ENCODE measurements around the gene SEMA4G.

Gene SEMA4G

DNA sequence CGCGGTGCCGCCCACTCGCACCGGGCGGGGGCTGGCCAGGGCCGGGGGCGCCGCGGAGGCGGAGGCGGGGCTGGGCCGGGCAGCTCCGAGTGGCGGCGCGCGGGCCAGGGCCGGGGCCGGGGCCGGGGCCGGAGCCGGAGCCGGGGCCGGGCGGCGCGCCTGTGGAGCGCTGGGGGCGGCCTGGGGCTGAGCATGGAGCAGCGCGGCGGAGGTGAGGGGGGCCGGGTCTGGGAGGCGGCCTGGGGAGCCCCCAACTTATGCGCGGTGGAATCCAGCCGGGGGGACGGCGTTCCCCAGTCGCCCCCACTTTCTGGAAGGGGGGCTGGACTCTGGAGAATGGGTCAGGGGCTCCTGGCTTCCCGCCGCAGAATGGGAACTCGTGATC, 30.4 kb downstream of the SEMA4G start, which contains the start of gene LZTS2:
Gene LZTS2 (plus strand): TSS at position 67 of the 385 bp plus-strand sequence. CDS start 2,731 bp downstream, outside the sequence.
- Histone ChIP-seq H3K4me1 (ENCODE audit: low read length) (peaks cover 13% of the 10 kb centered on the region), H3K79me2 (ENCODE audit: low read length) (no peaks in the 10 kb centered on the region), H3K36me3 (replicated peaks; ENCODE audit: insufficient read depth, low read length) (no peaks in the 10 kb centered on the region), H2AFZ (ENCODE audit: low read length) (peak within 1 kb of the TSS; percentile 98), H3K27ac (ENCODE audit: low read length) (peak within 1 kb of the TSS; percentile 67; the same call in 1 of the 2 replicates), H3F3A (ENCODE audit: insufficient read depth, low read length) (peaks cover 27% of the 10 kb centered on the region), H3K9me3 (replicated peaks; ENCODE audit: insufficient read depth, low read length) (no peaks in the 10 kb centered on the region), H3K4me3 (ENCODE audit: low read length) (peak within 1 kb of the TSS; percentile 92), H3K9ac (ENCODE audit: low read length) (peak within 1 kb of the TSS; percentile 67), H4K20me1 (ENCODE audit: insufficient read depth, low read length) (no peaks in the 10 kb centered on the region), H3K4me2 (ENCODE audit: low read depth, low read length) (peak within 1 kb of the TSS; percentile 100), H3K9me2 (replicated peaks; ENCODE audit: insufficient read depth, low read length) (no peaks in the 10 kb centered on the region), H3K27me3 (replicated peaks; ENCODE audit: insufficient read depth, low read length) (no peaks in the 10 kb centered on the region)
- no peak for TF ChIP-seq EZH2 (optimal IDR thresholded peaks at IDR 0.05; ENCODE audit: low read depth, low read length)
- TF ChIP-seq, protein P1, sequence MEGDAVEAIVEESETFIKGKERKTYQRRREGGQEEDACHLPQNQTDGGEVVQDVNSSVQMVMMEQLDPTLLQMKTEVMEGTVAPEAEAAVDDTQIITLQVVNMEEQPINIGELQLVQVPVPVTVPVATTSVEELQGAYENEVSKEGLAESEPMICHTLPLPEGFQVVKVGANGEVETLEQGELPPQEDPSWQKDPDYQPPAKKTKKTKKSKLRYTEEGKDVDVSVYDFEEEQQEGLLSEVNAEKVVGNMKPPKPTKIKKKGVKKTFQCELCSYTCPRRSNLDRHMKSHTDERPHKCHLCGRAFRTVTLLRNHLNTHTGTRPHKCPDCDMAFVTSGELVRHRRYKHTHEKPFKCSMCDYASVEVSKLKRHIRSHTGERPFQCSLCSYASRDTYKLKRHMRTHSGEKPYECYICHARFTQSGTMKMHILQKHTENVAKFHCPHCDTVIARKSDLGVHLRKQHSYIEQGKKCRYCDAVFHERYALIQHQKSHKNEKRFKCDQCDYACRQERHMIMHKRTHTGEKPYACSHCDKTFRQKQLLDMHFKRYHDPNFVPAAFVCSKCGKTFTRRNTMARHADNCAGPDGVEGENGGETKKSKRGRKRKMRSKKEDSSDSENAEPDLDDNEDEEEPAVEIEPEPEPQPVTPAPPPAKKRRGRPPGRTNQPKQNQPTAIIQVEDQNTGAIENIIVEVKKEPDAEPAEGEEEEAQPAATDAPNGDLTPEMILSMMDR (IDR thresholded peaks at IDR 0.05; ENCODE audit: low read length), result no peak
- no peak for DNase-seq

DNA sequence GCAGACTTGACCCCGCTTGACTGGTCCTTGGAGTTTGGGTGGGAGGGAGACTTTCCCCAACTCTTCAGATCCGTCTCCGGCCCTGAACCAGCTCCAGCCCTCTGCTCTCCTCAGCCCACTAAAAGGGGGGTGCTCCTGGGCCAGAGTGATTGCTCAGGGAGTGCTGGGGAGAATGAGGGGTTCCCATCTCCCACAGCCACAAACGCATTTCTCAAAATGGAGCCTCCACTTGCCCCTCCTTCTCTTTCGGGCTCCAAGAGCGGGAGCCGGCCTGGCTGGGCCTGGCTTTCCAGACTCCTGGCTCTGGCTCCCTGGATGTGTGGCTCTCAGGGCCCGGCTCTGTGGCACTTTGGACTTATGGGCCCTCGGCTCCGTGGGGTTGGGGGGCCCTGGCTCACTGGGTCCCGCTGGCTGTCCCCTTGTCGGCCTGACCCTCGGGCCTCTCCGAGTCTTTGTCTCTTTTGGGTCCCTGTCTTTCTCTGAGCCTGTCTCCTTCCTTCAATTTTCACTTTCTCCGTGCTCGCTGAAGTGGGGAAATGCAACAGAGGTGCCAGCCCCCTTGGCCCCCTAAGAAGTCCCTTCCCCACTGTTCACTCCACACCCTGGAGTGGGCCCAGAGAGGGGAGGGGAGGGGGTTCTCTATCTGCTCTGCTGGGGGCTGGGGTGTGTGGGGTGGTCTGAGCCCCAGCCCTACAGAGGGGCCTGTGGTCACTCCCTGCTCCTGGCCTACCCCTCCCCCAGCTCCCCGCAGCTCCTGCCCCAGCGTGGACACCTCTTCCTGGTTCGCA, 31.0 kb downstream of the SEMA4G start:
- TF ChIP-seq EZH2phosphoT487 (IDR thresholded peaks at IDR 0.05; ENCODE audit: low read length) (no peak), EZH2 (optimal IDR thresholded peaks at IDR 0.05; ENCODE audit: low read depth, low read length) (no peak)
- TF ChIP-seq, protein P1 (IDR thresholded peaks at IDR 0.05; ENCODE audit: low read length), result no peak
- 0 out of 2 replicates have a peak overlapping the region, but pooled peaks have one; percentile 27 for H3K4me2 ChIP-seq (ENCODE audit: low read depth, low read length)
- H2AFZ ChIP-seq (ENCODE audit: low read length), result no peak overlapping the region
- no peak overlapping the region for H3K27ac ChIP-seq (ENCODE audit: low read length)
- H3K27me3 ChIP-seq (replicated peaks; ENCODE audit: insufficient read depth, low read length), result no peaks in the 10 kb centered on the region
- peaks cover 27% of the 10 kb centered on the region for H3F3A ChIP-seq (ENCODE audit: insufficient read depth, low read length)
- no peak overlapping the region for H3K4me3 ChIP-seq (ENCODE audit: low read length)
- H3K4me1 ChIP-seq (ENCODE audit: low read length), result peaks cover 13% of the 10 kb centered on the region
- H3K79me2 ChIP-seq (ENCODE audit: low read length), result no peaks in the 10 kb centered on the region
- H3K9me2 ChIP-seq (replicated peaks; ENCODE audit: insufficient read depth, low read length), result no peaks in the 10 kb centered on the region
- H3K9ac ChIP-seq (ENCODE audit: low read length), result no peak overlapping the region
- no peaks in the 10 kb centered on the region for H3K36me3 ChIP-seq (replicated peaks; ENCODE audit: insufficient read depth, low read length)
- H4K20me1 ChIP-seq (ENCODE audit: insufficient read depth, low read length), result no peaks in the 10 kb centered on the region
- DNase-seq, result peak; percentile 3
- H3K9me3 ChIP-seq (replicated peaks; ENCODE audit: insufficient read depth, low read length), result no peaks in the 10 kb centered on the region

DNA sequence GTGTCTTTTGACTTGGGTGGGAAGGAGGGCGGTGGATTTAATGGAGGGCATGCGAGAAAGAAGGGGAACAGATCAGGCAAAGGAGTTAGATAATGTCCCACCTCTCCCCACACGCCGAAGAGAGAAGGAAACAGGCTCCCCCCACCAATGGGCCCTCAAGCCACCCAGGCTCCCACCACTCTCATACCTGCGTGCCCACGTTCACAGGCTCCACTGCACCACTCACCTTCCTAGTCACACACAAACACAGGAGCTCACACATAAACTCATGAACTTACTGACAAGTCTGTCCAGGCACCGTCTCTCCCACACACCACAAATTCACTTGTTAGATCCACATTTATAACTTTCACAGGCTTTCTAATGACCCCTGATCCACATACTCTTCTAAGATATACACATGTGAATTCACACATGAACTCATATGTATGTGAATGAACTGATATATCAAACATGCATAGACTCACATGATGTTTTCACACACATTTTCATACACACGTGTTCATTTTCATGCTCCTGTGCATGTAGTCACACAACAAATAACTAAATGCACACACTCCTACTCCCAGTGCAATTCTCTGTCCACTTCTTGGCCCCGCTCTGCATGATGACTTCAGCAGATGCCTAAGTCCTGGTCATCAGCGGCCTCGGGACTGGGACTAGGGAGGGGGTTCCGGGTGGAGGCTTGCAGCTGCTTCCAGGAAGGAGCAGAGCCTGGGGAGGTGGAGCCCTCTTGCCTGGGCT, 31.8 kb downstream of the SEMA4G start:
- Histone ChIP-seq H3K36me3 (replicated peaks; ENCODE audit: insufficient read depth, low read length) (no peaks in the 10 kb centered on the region), H3F3A (ENCODE audit: insufficient read depth, low read length) (peaks cover 22% of the 10 kb centered on the region), H3K9me2 (replicated peaks; ENCODE audit: insufficient read depth, low read length) (no peaks in the 10 kb centered on the region), H3K4me2 (ENCODE audit: low read depth, low read length) (no peak overlapping the region), H3K9ac (ENCODE audit: low read length) (no peak overlapping the region), H3K9me3 (replicated peaks; ENCODE audit: insufficient read depth, low read length) (no peaks in the 10 kb centered on the region), H3K27me3 (replicated peaks; ENCODE audit: insufficient read depth, low read length) (no peaks in the 10 kb centered on the region), H3K27ac (ENCODE audit: low read length) (no peak overlapping the region), H3K79me2 (ENCODE audit: low read length) (no peaks in the 10 kb centered on the region), H3K4me3 (ENCODE audit: low read length) (no peak overlapping the region), H3K4me1 (ENCODE audit: low read length) (peaks cover 13% of the 10 kb centered on the region), H2AFZ (ENCODE audit: low read length) (no peak overlapping the region), H4K20me1 (ENCODE audit: insufficient read depth, low read length) (no peaks in the 10 kb centered on the region)
- TF ChIP-seq EZH2phosphoT487 (IDR thresholded peaks at IDR 0.05; ENCODE audit: low read length) (no peak), EZH2 (optimal IDR thresholded peaks at IDR 0.05; ENCODE audit: low read depth, low read length) (no peak)
- TF ChIP-seq, protein P1 (IDR thresholded peaks at IDR 0.05; ENCODE audit: low read length), result no peak
- no peak for DNase-seq
